ENCODE results near the gene MINDY2. TPM values are rescaled to one million over a fixed set of nuclear protein-coding genes. Genes with fewer than 3 reads are reported as not detected.

Gene MINDY2
- total RNA-seq, 4 donors from 2014 or later: 7.1 to 22.0 (median 9.8) TPM

GRCh38 chr15:58758141-58758540 is 13.0 kb upstream of the MINDY2 start:
- in situ Hi-C loops (cut with MboI; ENCODE audit: low sequenced_read_pairs in 4 of 4) (loop anchor here in 3 of 4 donors (10.0 to 25.0 kb wide), 2 partner anchors 521 to 533 kb away; no protein-coding TSS in a partner anchor), intact Hi-C loops (cut with DNase I; ENCODE audit: low total_unique reads) (no loop called here)
- Histone ChIP-seq H3K4me3 (no peak overlapping the region), H3K27ac (no peak overlapping the region), H3K27me3 (no peaks in the 10 kb centered on the region), H3K9me3 (no peaks in the 10 kb centered on the region), H3K36me3 (no peaks in the 10 kb centered on the region), H3K4me1 (no peaks in the 10 kb centered on the region)
- no peak for TF ChIP-seq POLR2A (IDR thresholded peaks at IDR 0.05)
- TF ChIP-seq CTCF (IDR thresholded peaks at IDR 0.05 in 4 of 5, conservative IDR thresholded peaks at IDR 0.05 in 1 of 5): no peak
- DNase-seq (no peak), ATAC-seq (no peak)

GRCh38 chr15:58760385-58761009 is 10.6 kb upstream of the MINDY2 start:
- DNase-seq: no peak
- intact Hi-C loops (cut with DNase I; ENCODE audit: low total_unique reads) (no loop called here), in situ Hi-C loops (cut with MboI; ENCODE audit: low sequenced_read_pairs in 4 of 4) (loop anchor here in 2 of 4 donors (10.0 to 25.0 kb wide), 2 partner anchors 523 to 536 kb away; no protein-coding TSS in a partner anchor)
- H3K4me1 ChIP-seq: no peaks in the 10 kb centered on the region
- TF ChIP-seq POLR2A (IDR thresholded peaks at IDR 0.05) (no peak), CTCF (IDR thresholded peaks at IDR 0.05 in 4 of 5, conservative IDR thresholded peaks at IDR 0.05 in 1 of 5) (no peak)
- ATAC-seq: no peak
- H3K27ac ChIP-seq: no peak overlapping the region
- H3K4me3 ChIP-seq: no peak overlapping the region
- H3K36me3 ChIP-seq: no peaks in the 10 kb centered on the region
- H3K27me3 ChIP-seq: no peaks in the 10 kb centered on the region
- no peaks in the 10 kb centered on the region for H3K9me3 ChIP-seq

GRCh38 chr15:58761010-58761388 is 10.1 kb upstream of the MINDY2 start:
- no peaks in the 10 kb centered on the region for H3K36me3 ChIP-seq
- no peaks in the 10 kb centered on the region for H3K4me1 ChIP-seq
- DNase-seq: no peak
- H3K4me3 ChIP-seq: no peak overlapping the region
- in situ Hi-C loops (cut with MboI; ENCODE audit: low sequenced_read_pairs in 4 of 4) (loop anchor here in 2 of 4 donors (10.0 to 25.0 kb wide), 2 partner anchors 524 to 536 kb away; no protein-coding TSS in a partner anchor), intact Hi-C loops (cut with DNase I; ENCODE audit: low total_unique reads) (no loop called here)
- no peak for ATAC-seq
- no peak overlapping the region for H3K27ac ChIP-seq
- TF ChIP-seq CTCF (IDR thresholded peaks at IDR 0.05 in 4 of 5, conservative IDR thresholded peaks at IDR 0.05 in 1 of 5) (no peak), POLR2A (IDR thresholded peaks at IDR 0.05) (no peak)
- H3K9me3 ChIP-seq: no peaks in the 10 kb centered on the region
- no peaks in the 10 kb centered on the region for H3K27me3 ChIP-seq

GRCh38 chr15:58762285-58762684 is 8.8 kb upstream of the MINDY2 start:
- Histone ChIP-seq H3K9me3 (no peaks in the 10 kb centered on the region), H3K27me3 (no peaks in the 10 kb centered on the region), H3K4me1 (no peaks in the 10 kb centered on the region), H3K4me3 (no peak overlapping the region), H3K27ac (no peak overlapping the region), H3K36me3 (no peaks in the 10 kb centered on the region)
- DNase-seq: no peak
- no peak for ATAC-seq
- intact Hi-C loops (cut with DNase I; ENCODE audit: low total_unique reads) (no loop called here), in situ Hi-C loops (cut with MboI; ENCODE audit: low sequenced_read_pairs in 4 of 4) (loop anchor here in 2 of 4 donors (10.0 to 25.0 kb wide), 2 partner anchors 525 to 537 kb away; no protein-coding TSS in a partner anchor)
- TF ChIP-seq CTCF (IDR thresholded peaks at IDR 0.05 in 4 of 5, conservative IDR thresholded peaks at IDR 0.05 in 1 of 5) (no peak), POLR2A (IDR thresholded peaks at IDR 0.05) (no peak)

Measured in gastrocnemius medialis (tissue), 4 donors.